ENCODE data around the gene BMPR1A.

Gene BMPR1A

GRCh38 chr10:86889997-86890396 is 133.6 kb downstream of the BMPR1A start:
- no peak overlapping the region for H3K4me3 ChIP-seq (ENCODE audit: low read depth, low read length)
- TF ChIP-seq CTCF (IDR thresholded peaks at IDR 0.05; ENCODE audit: borderline replicate concordance, insufficient read depth, low read depth, low read length) = no peak

GRCh38 chr10:86898511-86898910 is 142.1 kb downstream of the BMPR1A start:
- no peak for TF ChIP-seq CTCF (IDR thresholded peaks at IDR 0.05; ENCODE audit: borderline replicate concordance, insufficient read depth, low read depth, low read length)
- H3K4me3 ChIP-seq (ENCODE audit: low read depth, low read length) = no peak overlapping the region

- TF ChIP-seq CTCF (IDR thresholded peaks at IDR 0.05; ENCODE audit: borderline replicate concordance, insufficient read depth, low read depth, low read length) = no peak
- no peak overlapping the region for H3K4me3 ChIP-seq (ENCODE audit: low read depth, low read length)
Measured at GRCh38 chr10:86899132-86899531, 142.7 kb downstream of the BMPR1A start.

GRCh38 chr10:86899670-86900276 is 143.4 kb downstream of the BMPR1A start:
- H3K4me3 ChIP-seq (ENCODE audit: low read depth, low read length) = no peak overlapping the region

GRCh38 chr10:86900955-86901354 is 144.5 kb downstream of the BMPR1A start:
- no peak for TF ChIP-seq CTCF (IDR thresholded peaks at IDR 0.05; ENCODE audit: borderline replicate concordance, insufficient read depth, low read depth, low read length)
- no peak overlapping the region for H3K4me3 ChIP-seq (ENCODE audit: low read depth, low read length)

More at GRCh38 chr10:86899670-86900276, 143.4 kb downstream of the BMPR1A start:
- TF ChIP-seq CTCF (IDR thresholded peaks at IDR 0.05; ENCODE audit: borderline replicate concordance, insufficient read depth, low read depth, low read length) = peak; percentile 44; the same call in 1 of the 2 replicates

GRCh38 chr10:86904600-86904999 is 148.2 kb downstream of the BMPR1A start:
- no peak overlapping the region for H3K4me3 ChIP-seq (ENCODE audit: low read depth, low read length)
- TF ChIP-seq CTCF (IDR thresholded peaks at IDR 0.05; ENCODE audit: borderline replicate concordance, insufficient read depth, low read depth, low read length) = no peak

GRCh38 chr10:86905429-86905828 is 149.0 kb downstream of the BMPR1A start:
- H3K4me3 ChIP-seq (ENCODE audit: low read depth, low read length) = no peak overlapping the region
- no peak for TF ChIP-seq CTCF (IDR thresholded peaks at IDR 0.05; ENCODE audit: borderline replicate concordance, insufficient read depth, low read depth, low read length)
